Mesendoderm (in vitro differentiated cells): ENCODE measurements around the gene TRIM46.

ENCODE experiments used
- DNase-seq: peaks from one replicate; pipeline ENCODE4 v3.0.0; 2013
- H2AK5ac ChIP-seq: 2 replicates; pipeline ENCODE4 v1.6.1; 2013; ENCODE audit warnings: low read length, inconsistent platforms
- H2BK120ac ChIP-seq: 2 replicates; pipeline ENCODE4 v1.6.1; 2013; ENCODE audit warnings: low read depth, mild to moderate bottlenecking, low read length, moderate library complexity, mixed read lengths
- H2BK15ac ChIP-seq: replicated peaks from 2 replicates; pipeline ENCODE4 v1.6.1; 2013; ENCODE audit warnings: low read depth, mild to moderate bottlenecking, moderate library complexity
- H2BK5ac ChIP-seq: 2 replicates; pipeline ENCODE4 v1.6.1; 2013; ENCODE audit warnings: low read length, inconsistent platforms
- H3K18ac ChIP-seq: 2 replicates; pipeline ENCODE4 v1.6.1; 2013; ENCODE audit warnings: mild to moderate bottlenecking, low read length, mixed read lengths
- H3K23ac ChIP-seq: one replicate; pipeline ENCODE4 v1.6.1; 2013; ENCODE audit warnings: low read length
- H3K27ac ChIP-seq: 2 replicates; pipeline ENCODE4 v1.5.1; 2013; ENCODE audit warnings: low read depth, mild to moderate bottlenecking, inconsistent platforms, low read length, moderate library complexity
- H3K27me3 ChIP-seq: 2 replicates; pipeline ENCODE4 v1.6.1; 2013; ENCODE audit warnings: low read length, control low read depth, mild to moderate bottlenecking, inconsistent platforms; ENCODE audit not compliant: insufficient read depth, poor library complexity
- H3K36me3 ChIP-seq: 2 replicates; pipeline ENCODE4 v1.6.1; 2013; ENCODE audit warnings: low read length, inconsistent platforms; ENCODE audit not compliant: control insufficient read depth, insufficient read depth
- H3K4ac ChIP-seq: one replicate; pipeline ENCODE4 v1.6.1; 2013; ENCODE audit warnings: low read depth, mild to moderate bottlenecking, low read length, moderate library complexity
- H3K4me1 ChIP-seq: 2 replicates; pipeline ENCODE4 v1.6.1; 2013; ENCODE audit warnings: low read depth, low read length, inconsistent platforms; ENCODE audit not compliant: control insufficient read depth
- H3K4me2 ChIP-seq: 2 replicates; pipeline ENCODE4 v1.6.1; 2013; ENCODE audit warnings: low read length
- H3K4me3 ChIP-seq: 2 replicates; pipeline ENCODE4 v1.5.1; 2013; ENCODE audit warnings: mild to moderate bottlenecking, low read length
- H3K56ac ChIP-seq: one replicate; pipeline ENCODE4 v1.6.1; 2013; ENCODE audit warnings: low read length
- H3K79me1 ChIP-seq: 2 replicates; pipeline ENCODE4 v1.6.1; 2013; ENCODE audit warnings: low read length, inconsistent platforms
- H3K79me2 ChIP-seq: 2 replicates; pipeline ENCODE4 v1.6.1; 2013; ENCODE audit warnings: mild to moderate bottlenecking, low read length; ENCODE audit not compliant: control insufficient read depth, insufficient read depth
- H3K9ac ChIP-seq: 2 replicates; pipeline ENCODE4 v1.6.1; 2013; ENCODE audit warnings: low read length, inconsistent platforms
- H4K5ac ChIP-seq: one replicate; pipeline ENCODE4 v1.6.1; 2013; ENCODE audit warnings: low read length
- H4K8ac ChIP-seq: one replicate; pipeline ENCODE4 v1.6.1; 2013; ENCODE audit warnings: low read depth, mild to moderate bottlenecking, control low read depth, low read length, moderate library complexity
- WGBS: extraction: QIAGEN DNeasy Blood & Tissue Kit; methylation state at CpG from one replicate; pipeline ENCODE4 v1.1.7; 2013; ENCODE audit warnings: low lambda C conversion rate, missing lambda C conversion rate; ENCODE audit not compliant: insufficient coverage; ENCODE audit errors: extremely low coverage; 5-methylcytosine and 5-hydroxymethylcytosine counted together

The TRIM46 gene

GRCh38 chr1:155131856-155132255, 41.8 kb upstream of the TRIM46 start:
- no peak overlapping the region for H3K9ac ChIP-seq
- H3K79me1 ChIP-seq = peaks cover 1% of the 10 kb centered on the region
- H3K4me1 ChIP-seq = peaks cover 15% of the 10 kb centered on the region
- H3K23ac ChIP-seq = no peak overlapping the region
- no peak for DNase-seq
- no peaks in the 10 kb centered on the region for H3K36me3 ChIP-seq
- peaks cover under 1% of the 10 kb centered on the region for H3K27me3 ChIP-seq
- no peak overlapping the region for H3K4me3 ChIP-seq
- H2AK5ac ChIP-seq = no peak overlapping the region
- no peaks in the 10 kb centered on the region for H3K79me2 ChIP-seq
- no peak overlapping the region for H2BK120ac ChIP-seq
- H3K56ac ChIP-seq = no peak overlapping the region
- no peak overlapping the region for H3K18ac ChIP-seq
- no peak overlapping the region for H2BK5ac ChIP-seq
- no peak overlapping the region for H3K4ac ChIP-seq
- no CpG with 5 or more reads among the region's 2 CpGs for WGBS
- no peak overlapping the region for H3K27ac ChIP-seq
- no peak overlapping the region for H3K4me2 ChIP-seq
- H2BK15ac ChIP-seq = no peak overlapping the region
- no peak overlapping the region for H4K5ac ChIP-seq
- H4K8ac ChIP-seq = no peak overlapping the region

GRCh38 chr1:155133799-155134281, 39.8 kb upstream of the TRIM46 start:
- H3K56ac ChIP-seq = no peak overlapping the region
- H3K4me3 ChIP-seq = no peak overlapping the region

GRCh38 chr1:155134322-155134721, 39.3 kb upstream of the TRIM46 start:
- Histone ChIP-seq H3K79me1 (peaks cover 9% of the 10 kb centered on the region), H2BK120ac (no peak overlapping the region), H3K18ac (no peak overlapping the region), H3K79me2 (no peaks in the 10 kb centered on the region), H2BK5ac (no peak overlapping the region), H3K27me3 (no peaks in the 10 kb centered on the region), H3K4ac (no peak overlapping the region), H3K9ac (no peak overlapping the region), H2AK5ac (no peak overlapping the region), H3K36me3 (no peaks in the 10 kb centered on the region), H4K5ac (no peak overlapping the region), H3K4me2 (no peak overlapping the region), H3K23ac (no peak overlapping the region), H3K56ac (no peak overlapping the region), H3K27ac (no peak overlapping the region), H3K4me3 (no peak overlapping the region), H4K8ac (no peak overlapping the region), H2BK15ac (no peak overlapping the region), H3K4me1 (peaks cover 7% of the 10 kb centered on the region)
- WGBS = no CpG with 5 or more reads among the region's 1 CpG
- DNase-seq = no peak

More at GRCh38 chr1:155133799-155134281, 39.8 kb upstream of the TRIM46 start:
- Histone ChIP-seq H3K27me3 (no peaks in the 10 kb centered on the region), H3K27ac (no peak overlapping the region), H3K79me1 (peaks cover 9% of the 10 kb centered on the region), H3K4me1 (peaks cover 11% of the 10 kb centered on the region), H2AK5ac (no peak overlapping the region), H3K23ac (no peak overlapping the region), H3K36me3 (no peaks in the 10 kb centered on the region), H3K4me2 (no peak overlapping the region), H4K5ac (no peak overlapping the region), H3K9ac (no peak overlapping the region), H3K79me2 (no peaks in the 10 kb centered on the region), H3K18ac (no peak overlapping the region), H4K8ac (no peak overlapping the region), H3K4ac (no peak overlapping the region), H2BK5ac (no peak overlapping the region), H2BK120ac (no peak overlapping the region), H2BK15ac (no peak overlapping the region)
- WGBS = no CpG with 5 or more reads among the region's 7 CpGs
- DNase-seq = no peak

- no CpG with 5 or more reads among the region's 18 CpGs for WGBS
- Histone ChIP-seq H3K18ac (peak overlapping the region; percentile 22), H3K27me3 (no peaks in the 10 kb centered on the region), H3K23ac (no peak overlapping the region), H3K4me3 (peak overlapping the region; percentile 55), H2BK120ac (no peak overlapping the region), H3K4ac (peak overlapping the region; percentile 46), H3K4me1 (peaks cover 4% of the 10 kb centered on the region), H3K79me1 (peaks cover 9% of the 10 kb centered on the region), H2BK5ac (no peak overlapping the region), H3K27ac (peak overlapping the region; percentile 91), H3K36me3 (no peaks in the 10 kb centered on the region), H3K79me2 (no peaks in the 10 kb centered on the region), H2AK5ac (no peak overlapping the region), H3K56ac (peak overlapping the region; percentile 94), H2BK15ac (no peak overlapping the region), H3K9ac (peak overlapping the region; percentile 82), H3K4me2 (peak overlapping the region; percentile 56), H4K5ac (no peak overlapping the region), H4K8ac (no peak overlapping the region)
- peak; percentile 91 for DNase-seq
Observed at GRCh38 chr1:155134880-155135414, 38.7 kb upstream of the TRIM46 start.

GRCh38 chr1:155135415-155136028, 38.1 kb upstream of the TRIM46 start, which contains the start of gene SLC50A1:
TSS of gene SLC50A1 (plus strand) at chr1:155135852. CDS start at chr1:155135912, 60 bp downstream.
- no peaks in the 10 kb centered on the region for H3K79me2 ChIP-seq
- H2BK120ac ChIP-seq = no peak within 1 kb of the TSS
- H3K4me1 ChIP-seq = peaks cover 3% of the 10 kb centered on the region
- peak within 1 kb of the TSS; percentile 79 for H2AK5ac ChIP-seq
- peaks cover 9% of the 10 kb centered on the region for H3K79me1 ChIP-seq
- peak within 1 kb of the TSS; percentile 41 for H4K8ac ChIP-seq
- peak within 1 kb of the TSS; percentile 95 for H3K23ac ChIP-seq
- H3K27ac ChIP-seq = peak within 1 kb of the TSS; percentile 97
- H2BK15ac ChIP-seq = no peak within 1 kb of the TSS
- peak within 1 kb of the TSS; percentile 95 for H2BK5ac ChIP-seq
- H3K36me3 ChIP-seq = no peaks in the 10 kb centered on the region
- peak within 1 kb of the TSS; percentile 73 for H3K4ac ChIP-seq
- H4K5ac ChIP-seq = no peak within 1 kb of the TSS
- peak; percentile 96 for DNase-seq
- H3K9ac ChIP-seq = peak within 1 kb of the TSS; percentile 99
- H3K27me3 ChIP-seq = no peaks in the 10 kb centered on the region
- WGBS = no CpG with 5 or more reads among the region's 52 CpGs
- peak within 1 kb of the TSS; percentile 97 for H3K4me3 ChIP-seq
- H3K18ac ChIP-seq = peak within 1 kb of the TSS; percentile 34
- H3K4me2 ChIP-seq = peak within 1 kb of the TSS; percentile 98
- peak within 1 kb of the TSS; percentile 99 for H3K56ac ChIP-seq
